SK-N-SH (cell line): ENCODE results near the gene ARHGAP8. TPM values are rescaled to one million over a fixed set of nuclear protein-coding genes. Genes with fewer than 3 reads are reported as not detected.
"Not testable (repeated sequence)": the region's sequence is repeated elsewhere in the genome, so short reads cannot be mapped to it uniquely, and the experiment has no call there.

ENCODE experiments used
- CTCF ChIA-PET: fragments of 300-600, 350-600 bp; formaldehyde crosslinking; extraction: SDS; loops from one replicate; lab custom pipeline; 2021; lab: Yijun Ruan, JAX
- POLR2A ChIA-PET: fragments of 350-600 bp; sonication (Branson Sonifier 250); formaldehyde crosslinking; extraction: SDS; loops from one replicate; lab custom pipeline; 2020; ENCODE audit warnings: antibody characterized with exemption, inconsistent platforms; lab: Yijun Ruan, JAX
- DNase-seq: peaks from one replicate; pipeline ENCODE4 v3.0.0; 2012
- H2AFZ ChIP-seq: fragments of 200-600 bp; sonication (generic); 2 replicates; pipeline ENCODE4 v1.8.1; 2016; ENCODE audit warnings: antibody characterized with exemption, mild to moderate bottlenecking, low read depth
- H3F3A ChIP-seq: fragments of 200-600 bp; sonication (generic); replicated peaks from 2 replicates; pipeline ENCODE3; 2016; ENCODE audit warnings: antibody characterized with exemption, mild to moderate bottlenecking; ENCODE audit not compliant: insufficient read depth
- H3K27ac ChIP-seq, 2 experiments: fragments of 200-500 bp in 1 of 2; fragments of 200-600 bp in 1 of 2; sonication (Bioruptor generic) in 1 of 2; sonication (generic), shearing (Covaris generic) in 1 of 2; 2 replicates each; pipeline versions ENCODE4 v1.5.1 to v1.6.1; 2014 to 2016; ENCODE audit warnings: low read depth in 2 of 2, inconsistent platforms in 1 of 2, low read length in 1 of 2, mild to moderate bottlenecking in 1 of 2, mixed read lengths in 1 of 2
- H3K27me3 ChIP-seq: fragments of 200-600 bp; sonication (generic), shearing (Covaris generic); 2 replicates; pipeline ENCODE4 v1.6.1; 2016; ENCODE audit warnings: mixed run types; ENCODE audit not compliant: insufficient read depth
- H3K36me3 ChIP-seq, 2 experiments: fragments of 200-500 bp in 1 of 2; fragments of 200-600 bp in 1 of 2; sonication (Bioruptor generic) in 1 of 2; sonication (generic) in 1 of 2; replicated peaks in 1 of 2; 2 replicates each; pipeline versions ENCODE3 to v1.5.1; 2014 to 2016; ENCODE audit warnings: low read length in 1 of 2, mild to moderate bottlenecking in 1 of 2; ENCODE audit not compliant: insufficient read depth in 2 of 2, control insufficient read depth in 1 of 2
- H3K4me1 ChIP-seq, 2 experiments: fragments of 200-500 bp in 1 of 2; fragments of 200-600 bp in 1 of 2; sonication (Bioruptor generic) in 1 of 2; sonication (generic), shearing (Covaris generic) in 1 of 2; 2 replicates each; pipeline versions ENCODE4 v1.5.1 to v1.6.1; 2014 to 2016; ENCODE audit warnings: low read depth in 1 of 2, low read length in 1 of 2, mixed run types in 1 of 2; ENCODE audit not compliant: insufficient read depth in 2 of 2, control insufficient read depth in 1 of 2
- H3K4me2 ChIP-seq: fragments of 200-600 bp; sonication (generic), shearing (Covaris generic); 2 replicates; pipeline ENCODE4 v1.6.1; 2017; ENCODE audit warnings: mixed run types
- H3K4me3 ChIP-seq, 2 experiments: fragments of 200-500 bp in 1 of 2; fragments of 200-600 bp in 1 of 2; sonication (Bioruptor generic) in 1 of 2; sonication (generic), shearing (Covaris generic) in 1 of 2; 2 replicates each; pipeline versions ENCODE4 v1.5.1 to v1.8.1; 2014 to 2016; ENCODE audit warnings: low read depth in 2 of 2, inconsistent platforms in 1 of 2, low read length in 1 of 2, mild to moderate bottlenecking in 1 of 2, mixed read lengths in 1 of 2, moderate library complexity in 1 of 2
- H3K79me2 ChIP-seq: fragments of 200-600 bp; sonication (generic); 2 replicates; pipeline ENCODE4 v1.8.1; 2017; ENCODE audit warnings: mild to moderate bottlenecking; ENCODE audit not compliant: insufficient read depth
- H3K9ac ChIP-seq: fragments of 200-600 bp; sonication (generic); 2 replicates; pipeline ENCODE4 v1.6.1; 2017; ENCODE audit warnings: mixed run types
- H3K9me2 ChIP-seq: fragments of 200-600 bp; sonication (generic); 2 replicates; pipeline ENCODE4 v1.6.1; 2017; ENCODE audit warnings: mixed run types
- H3K9me3 ChIP-seq: fragments of 200-600 bp; sonication (generic); 2 replicates; pipeline ENCODE4 v1.6.1; 2017; ENCODE audit warnings: mixed run types, mild to moderate bottlenecking, moderate library complexity
- H4K20me1 ChIP-seq: fragments of 200-600 bp; sonication (generic); 2 replicates; pipeline ENCODE4 v1.6.1; 2017; ENCODE audit warnings: mild to moderate bottlenecking, mixed run types; ENCODE audit not compliant: insufficient read depth
- EP300 ChIP-seq, 2 experiments: IDR thresholded peaks; 2 replicates each; pipeline versions ENCODE4 v1.4.0 to v1.6.1; 2012; ENCODE audit warnings: borderline replicate concordance in 1 of 2, low read depth in 1 of 2, low read length in 1 of 2
- FOSL2 ChIP-seq: IDR thresholded peaks from 2 replicates; pipeline ENCODE4 v1.4.0; 2012; ENCODE audit warnings: low read depth, mild to moderate bottlenecking, moderate library complexity, borderline replicate concordance
- FOXJ3 ChIP-seq: sonication (generic); formaldehyde crosslinking; IDR thresholded peaks from 2 replicates; pipeline ENCODE4 v1.5.1; 2020; ENCODE audit warnings: mild to moderate bottlenecking, missing genetic modification reagents
- FOXM1 ChIP-seq: IDR thresholded peaks from 2 replicates; pipeline ENCODE4 v1.4.0; 2012; ENCODE audit warnings: low read depth, mild to moderate bottlenecking
- GABPA ChIP-seq: IDR thresholded peaks from 2 replicates; pipeline ENCODE4 v1.4.0; 2012; ENCODE audit warnings: low read depth, mild to moderate bottlenecking
- NRF1 ChIP-seq: IDR thresholded peaks from 2 replicates; pipeline ENCODE4 v1.6.1; 2012; ENCODE audit warnings: low read depth, mild to moderate bottlenecking, low read length
- SIN3A ChIP-seq: IDR thresholded peaks from 2 replicates; pipeline ENCODE4 v1.6.1; 2012; ENCODE audit warnings: low read depth, mild to moderate bottlenecking, low read length, moderate library complexity, borderline replicate concordance
- TEAD4 ChIP-seq: IDR thresholded peaks from 2 replicates; pipeline ENCODE4 v1.4.0; 2012; ENCODE audit warnings: mild to moderate bottlenecking, borderline replicate concordance; ENCODE audit not compliant: insufficient read depth
- WGBS: methylation state at CpG from one replicate; pipeline ENCODE4 v1.1.6; 2017; ENCODE audit warnings: low lambda C conversion rate; 5-methylcytosine and 5-hydroxymethylcytosine counted together
- polyA plus RNA-seq, 3 experiments: library from polyadenylated mRNA; depleted of rRNA; stranded (reverse); fragments of >200 nt; gene quantifications; 2 replicates each; pipeline ENCODE4 v1.2.3, GENCODE V29; 2012
- TF ChIP-seq, protein P1 (sequence below): IDR thresholded peaks from 2 replicates; pipeline ENCODE4 v1.4.0; 2012; ENCODE audit warnings: low read depth, borderline replicate concordance
- TF ChIP-seq, protein P2 (sequence below): IDR thresholded peaks from 2 replicates; pipeline ENCODE4 v1.6.1; 2012; ENCODE audit warnings: mild to moderate bottlenecking, low read depth, low read length, moderate library complexity

Gene ARHGAP8
- polyA plus RNA-seq, 1 of the 3 experiments (the other 2 are of a cell fraction), result 0.08 TPM

DNA sequence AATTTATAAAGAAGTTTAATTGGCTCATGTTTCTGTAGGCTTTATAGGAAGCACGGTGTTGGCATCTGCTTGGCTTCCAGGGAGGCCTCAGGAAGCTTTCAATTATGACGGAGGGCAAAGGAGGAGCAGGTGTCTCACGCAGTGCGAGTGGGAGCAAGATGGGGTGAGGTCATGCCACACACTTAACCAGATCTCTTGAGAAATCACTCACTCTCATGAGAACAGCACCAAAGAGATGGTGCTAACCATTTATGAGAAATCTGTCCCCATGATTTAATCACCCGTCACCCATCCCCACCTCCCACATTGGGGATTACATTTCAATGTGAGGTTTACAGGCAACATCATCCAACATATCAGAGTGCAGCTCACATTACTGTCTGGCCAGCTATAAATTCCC is 103.5 kb downstream of the ARHGAP8 start:
- Histone ChIP-seq H3K4me3 (no peak overlapping the region), H3K27me3 (no peaks in the 10 kb centered on the region), H3K9ac (no peak overlapping the region), H2AFZ (no peak overlapping the region), H3K27ac (no peak overlapping the region), H3F3A (no peaks in the 10 kb centered on the region), H3K4me2 (no peak overlapping the region), H3K79me2 (no peaks in the 10 kb centered on the region), H3K4me1 (no peaks in the 10 kb centered on the region; a peak in 1 of 4 replicates), H3K9me3 (no peaks in the 10 kb centered on the region), H3K36me3 (no peaks in the 10 kb centered on the region), H4K20me1 (no peaks in the 10 kb centered on the region), H3K9me2 (no peaks in the 10 kb centered on the region)
- WGBS, result 84% methylated on average over 5 of the region's 5 CpGs
- ChIA-PET CTCF (no interaction called here), POLR2A (no interaction called here)
- TF ChIP-seq TEAD4 (no peak), SIN3A (no peak), FOSL2 (no peak), GABPA (no peak), FOXM1 (no peak), NRF1 (no peak), FOXJ3 (no peak), EP300 (IDR thresholded peaks at IDR 0.05; ENCODE audit: borderline replicate concordance in 1 of 2, low read depth in 1 of 2, low read length in 1 of 2) (no peak)
- TF ChIP-seq, protein P1, sequence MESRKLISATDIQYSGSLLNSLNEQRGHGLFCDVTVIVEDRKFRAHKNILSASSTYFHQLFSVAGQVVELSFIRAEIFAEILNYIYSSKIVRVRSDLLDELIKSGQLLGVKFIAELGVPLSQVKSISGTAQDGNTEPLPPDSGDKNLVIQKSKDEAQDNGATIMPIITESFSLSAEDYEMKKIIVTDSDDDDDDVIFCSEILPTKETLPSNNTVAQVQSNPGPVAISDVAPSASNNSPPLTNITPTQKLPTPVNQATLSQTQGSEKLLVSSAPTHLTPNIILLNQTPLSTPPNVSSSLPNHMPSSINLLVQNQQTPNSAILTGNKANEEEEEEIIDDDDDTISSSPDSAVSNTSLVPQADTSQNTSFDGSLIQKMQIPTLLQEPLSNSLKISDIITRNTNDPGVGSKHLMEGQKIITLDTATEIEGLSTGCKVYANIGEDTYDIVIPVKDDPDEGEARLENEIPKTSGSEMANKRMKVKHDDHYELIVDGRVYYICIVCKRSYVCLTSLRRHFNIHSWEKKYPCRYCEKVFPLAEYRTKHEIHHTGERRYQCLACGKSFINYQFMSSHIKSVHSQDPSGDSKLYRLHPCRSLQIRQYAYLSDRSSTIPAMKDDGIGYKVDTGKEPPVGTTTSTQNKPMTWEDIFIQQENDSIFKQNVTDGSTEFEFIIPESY, result no peak
- TF ChIP-seq, protein P2, sequence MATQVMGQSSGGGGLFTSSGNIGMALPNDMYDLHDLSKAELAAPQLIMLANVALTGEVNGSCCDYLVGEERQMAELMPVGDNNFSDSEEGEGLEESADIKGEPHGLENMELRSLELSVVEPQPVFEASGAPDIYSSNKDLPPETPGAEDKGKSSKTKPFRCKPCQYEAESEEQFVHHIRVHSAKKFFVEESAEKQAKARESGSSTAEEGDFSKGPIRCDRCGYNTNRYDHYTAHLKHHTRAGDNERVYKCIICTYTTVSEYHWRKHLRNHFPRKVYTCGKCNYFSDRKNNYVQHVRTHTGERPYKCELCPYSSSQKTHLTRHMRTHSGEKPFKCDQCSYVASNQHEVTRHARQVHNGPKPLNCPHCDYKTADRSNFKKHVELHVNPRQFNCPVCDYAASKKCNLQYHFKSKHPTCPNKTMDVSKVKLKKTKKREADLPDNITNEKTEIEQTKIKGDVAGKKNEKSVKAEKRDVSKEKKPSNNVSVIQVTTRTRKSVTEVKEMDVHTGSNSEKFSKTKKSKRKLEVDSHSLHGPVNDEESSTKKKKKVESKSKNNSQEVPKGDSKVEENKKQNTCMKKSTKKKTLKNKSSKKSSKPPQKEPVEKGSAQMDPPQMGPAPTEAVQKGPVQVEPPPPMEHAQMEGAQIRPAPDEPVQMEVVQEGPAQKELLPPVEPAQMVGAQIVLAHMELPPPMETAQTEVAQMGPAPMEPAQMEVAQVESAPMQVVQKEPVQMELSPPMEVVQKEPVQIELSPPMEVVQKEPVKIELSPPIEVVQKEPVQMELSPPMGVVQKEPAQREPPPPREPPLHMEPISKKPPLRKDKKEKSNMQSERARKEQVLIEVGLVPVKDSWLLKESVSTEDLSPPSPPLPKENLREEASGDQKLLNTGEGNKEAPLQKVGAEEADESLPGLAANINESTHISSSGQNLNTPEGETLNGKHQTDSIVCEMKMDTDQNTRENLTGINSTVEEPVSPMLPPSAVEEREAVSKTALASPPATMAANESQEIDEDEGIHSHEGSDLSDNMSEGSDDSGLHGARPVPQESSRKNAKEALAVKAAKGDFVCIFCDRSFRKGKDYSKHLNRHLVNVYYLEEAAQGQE, result no peak
- DNase-seq, result no peak

DNA sequence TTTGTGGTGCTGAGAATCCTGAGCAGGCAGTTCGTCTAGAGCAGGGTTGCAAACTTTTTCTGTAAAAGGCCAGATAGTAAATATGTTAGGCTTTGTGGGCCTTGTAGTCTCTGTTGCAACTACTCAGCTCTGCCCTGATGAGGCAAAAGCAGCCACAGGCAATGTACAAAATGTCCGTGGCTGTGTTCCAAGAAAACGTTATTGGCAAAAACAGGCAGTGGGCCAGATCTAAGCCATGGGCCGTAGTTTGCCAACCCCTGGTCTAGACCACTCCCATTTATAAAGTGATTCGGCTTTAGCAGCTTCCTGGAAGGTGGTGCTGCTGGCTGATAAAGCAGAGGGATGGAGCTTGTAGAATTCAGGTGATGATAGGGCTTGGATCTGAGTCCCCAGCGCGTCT is 106.4 kb downstream of the ARHGAP8 start:
- H3K9ac ChIP-seq, DNase-seq, H3K4me2 ChIP-seq, H4K20me1 ChIP-seq, H3K79me2 ChIP-seq, H3K36me3 ChIP-seq, H3K4me1 ChIP-seq, H3K27ac ChIP-seq, H3K4me3 ChIP-seq, H3K9me3 ChIP-seq, H3K9me2 ChIP-seq, CTCF ChIA-PET, H3F3A ChIP-seq, POLR2A ChIA-PET, H3K27me3 ChIP-seq, H2AFZ ChIP-seq: not testable (repeated sequence)
- 74% methylated on average over 3 of the region's 7 CpGs for WGBS
